Lower leg skin (tissue), 4 donors: Measurements from ENCODE around the gene STAC2. TPM values are rescaled to one million over a fixed set of nuclear protein-coding genes. Genes with fewer than 3 reads are reported as not detected.

Experiments
- DNase-seq, 2 donors: peaks; one replicate each; pipeline ENCODE4 v3.0.0-alpha.2; 2019; ENCODE audit warnings: low spot score in 2 of 2
- H3K4me3 ChIP-seq: fragments of 200-600 bp; sonication (generic); 2 replicates; pipeline ENCODE4 v1.5.1; 2017; ENCODE audit warnings: mild to moderate bottlenecking, low read depth; ENCODE audit not compliant: poor library complexity, severe bottlenecking
- POLR2A ChIP-seq, 2 donors: fragments of 450-650 bp; IDR thresholded peaks; one replicate each; pipeline ENCODE4 v1.6.1; 2016 to 2017; ENCODE audit warnings: antibody characterized with exemption in 2 of 2, mild to moderate bottlenecking in 1 of 2, moderate library complexity in 1 of 2
- WGBS, 2 donors: methylation state at CpG; one replicate each; pipeline ENCODE4 v1.1.5; 2018; 5-methylcytosine and 5-hydroxymethylcytosine counted together
- intact Hi-C: fragments of 100-400 bp; cut with DNase I; formaldehyde crosslinking; loops from one replicate; pipeline ENCODE4 v1.15.0; 2023; ENCODE audit warnings: low total_unique reads
- total RNA-seq, 4 donors: library from RNA; depleted of rRNA; stranded (reverse); fragments of >200 nt; gene quantifications; one replicate each; pipeline ENCODE4 v1.1.0, GENCODE V29; 2016
- TF ChIP-seq, protein P1 (sequence below), 3 donors: fragments of 450-650 bp; IDR thresholded peaks; one replicate each; pipeline ENCODE4 v1.5.1; 2016; ENCODE audit warnings: antibody characterized with exemption in 3 of 3, mild to moderate bottlenecking in 3 of 3, moderate library complexity in 2 of 3

Gene STAC2
- total RNA-seq, 4 donors from 2014 or later, result 2.3 to 35.6 (median 10.8) TPM

DNA sequence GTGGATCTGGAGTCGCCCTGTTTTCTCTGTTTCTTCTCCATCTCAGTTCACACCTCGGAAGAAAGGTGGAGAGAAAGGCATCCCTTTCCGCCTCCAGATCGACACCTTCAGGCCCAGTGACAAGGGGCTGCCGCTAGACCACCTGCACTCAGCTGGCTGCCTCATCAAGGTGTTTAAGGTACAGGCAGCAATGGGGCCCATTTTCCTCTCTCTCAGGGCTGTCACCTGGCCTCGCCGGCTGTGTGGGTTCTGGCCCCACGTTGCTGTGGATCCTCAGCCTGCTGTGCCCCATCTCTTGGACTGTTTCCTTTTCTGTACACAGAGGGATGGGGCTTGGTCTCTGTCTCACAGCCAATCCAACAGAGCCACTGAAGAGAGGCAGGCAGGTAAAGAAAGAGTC is 17.4 kb upstream of the STAC2 start:
- no peak overlapping the region for H3K4me3 ChIP-seq
- peak in 1 of 2 donors; percentile 82 for DNase-seq
- TF ChIP-seq, protein P1, sequence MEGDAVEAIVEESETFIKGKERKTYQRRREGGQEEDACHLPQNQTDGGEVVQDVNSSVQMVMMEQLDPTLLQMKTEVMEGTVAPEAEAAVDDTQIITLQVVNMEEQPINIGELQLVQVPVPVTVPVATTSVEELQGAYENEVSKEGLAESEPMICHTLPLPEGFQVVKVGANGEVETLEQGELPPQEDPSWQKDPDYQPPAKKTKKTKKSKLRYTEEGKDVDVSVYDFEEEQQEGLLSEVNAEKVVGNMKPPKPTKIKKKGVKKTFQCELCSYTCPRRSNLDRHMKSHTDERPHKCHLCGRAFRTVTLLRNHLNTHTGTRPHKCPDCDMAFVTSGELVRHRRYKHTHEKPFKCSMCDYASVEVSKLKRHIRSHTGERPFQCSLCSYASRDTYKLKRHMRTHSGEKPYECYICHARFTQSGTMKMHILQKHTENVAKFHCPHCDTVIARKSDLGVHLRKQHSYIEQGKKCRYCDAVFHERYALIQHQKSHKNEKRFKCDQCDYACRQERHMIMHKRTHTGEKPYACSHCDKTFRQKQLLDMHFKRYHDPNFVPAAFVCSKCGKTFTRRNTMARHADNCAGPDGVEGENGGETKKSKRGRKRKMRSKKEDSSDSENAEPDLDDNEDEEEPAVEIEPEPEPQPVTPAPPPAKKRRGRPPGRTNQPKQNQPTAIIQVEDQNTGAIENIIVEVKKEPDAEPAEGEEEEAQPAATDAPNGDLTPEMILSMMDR (IDR thresholded peaks at IDR 0.05), result no peak
- no peak for TF ChIP-seq POLR2A (IDR thresholded peaks at IDR 0.05)
- 78 to 84% methylated on average over 8 of the region's 8 CpGs for WGBS, 2 donors
- intact Hi-C loops, result no loop called here

DNA sequence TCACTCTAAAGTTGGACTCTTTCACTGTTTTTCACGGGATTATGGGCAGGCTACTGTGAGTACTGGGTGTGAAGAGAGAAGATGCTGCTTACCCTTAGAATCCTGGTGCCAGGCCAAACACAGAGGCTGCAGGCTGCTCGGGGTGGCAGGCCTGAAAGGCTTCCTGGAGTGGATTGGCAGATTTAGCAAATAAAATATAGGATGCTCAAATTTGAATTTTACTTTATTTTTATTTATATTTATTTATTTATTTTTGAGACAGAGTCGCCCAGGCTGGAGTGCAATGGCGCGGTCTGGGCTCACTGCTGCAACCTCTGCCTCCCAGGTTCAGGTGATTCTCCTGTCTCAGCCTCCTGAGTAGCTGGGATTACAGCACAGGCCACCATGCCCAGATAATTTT is 14.9 kb upstream of the STAC2 start:
- H3K4me3 ChIP-seq, result no peak overlapping the region
- 77 to 82% methylated on average over 5 of the region's 5 CpGs for WGBS, 2 donors
- TF ChIP-seq, protein P1 (IDR thresholded peaks at IDR 0.05), result no peak
- no peak for TF ChIP-seq POLR2A (IDR thresholded peaks at IDR 0.05)
- intact Hi-C loops, result no loop called here
- peak in 1 of 2 donors; percentile 58 for DNase-seq

DNA sequence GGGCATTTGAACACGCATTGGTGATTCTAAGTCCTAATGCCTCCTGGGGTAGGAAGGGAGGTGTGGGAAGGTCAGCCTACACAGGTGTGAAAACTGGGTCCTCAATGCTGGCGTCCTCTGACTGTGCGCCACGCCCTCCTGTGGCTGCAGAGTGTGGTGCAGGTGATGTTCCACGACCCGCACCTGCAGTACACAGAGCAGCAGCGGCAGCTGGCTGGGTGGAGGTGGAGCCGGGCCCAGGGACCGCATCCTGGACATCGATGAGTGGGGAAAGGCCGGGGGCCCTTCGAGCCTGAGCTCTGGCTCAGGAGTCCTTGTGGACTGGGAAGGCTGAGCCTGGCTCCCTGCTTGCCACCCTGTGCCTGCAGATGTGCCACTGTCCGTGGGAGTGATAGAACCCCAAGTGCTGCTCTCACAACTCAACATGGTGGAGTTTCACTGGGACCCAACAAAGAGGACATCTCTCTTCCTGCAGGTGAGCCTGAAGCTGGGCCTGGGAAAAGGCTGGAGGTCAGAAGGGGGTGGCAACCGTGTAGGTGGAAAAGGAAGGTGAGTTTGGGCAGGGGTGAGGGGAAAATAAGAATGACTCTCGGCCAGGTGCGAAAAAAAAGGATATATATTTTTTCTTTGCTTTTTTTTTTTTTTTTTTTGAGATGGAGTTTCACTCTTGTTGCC is 14.0 kb upstream of the STAC2 start:
- intact Hi-C loops, result no loop called here
- 30 to 31% methylated on average over 16 of the region's 16 CpGs for WGBS, 2 donors
- no peak overlapping the region for H3K4me3 ChIP-seq
- DNase-seq, result no peak
- TF ChIP-seq POLR2A (IDR thresholded peaks at IDR 0.05), result no peak
- TF ChIP-seq, protein P1 (IDR thresholded peaks at IDR 0.05), result peak in 1 of 3 donors; percentile 10

DNA sequence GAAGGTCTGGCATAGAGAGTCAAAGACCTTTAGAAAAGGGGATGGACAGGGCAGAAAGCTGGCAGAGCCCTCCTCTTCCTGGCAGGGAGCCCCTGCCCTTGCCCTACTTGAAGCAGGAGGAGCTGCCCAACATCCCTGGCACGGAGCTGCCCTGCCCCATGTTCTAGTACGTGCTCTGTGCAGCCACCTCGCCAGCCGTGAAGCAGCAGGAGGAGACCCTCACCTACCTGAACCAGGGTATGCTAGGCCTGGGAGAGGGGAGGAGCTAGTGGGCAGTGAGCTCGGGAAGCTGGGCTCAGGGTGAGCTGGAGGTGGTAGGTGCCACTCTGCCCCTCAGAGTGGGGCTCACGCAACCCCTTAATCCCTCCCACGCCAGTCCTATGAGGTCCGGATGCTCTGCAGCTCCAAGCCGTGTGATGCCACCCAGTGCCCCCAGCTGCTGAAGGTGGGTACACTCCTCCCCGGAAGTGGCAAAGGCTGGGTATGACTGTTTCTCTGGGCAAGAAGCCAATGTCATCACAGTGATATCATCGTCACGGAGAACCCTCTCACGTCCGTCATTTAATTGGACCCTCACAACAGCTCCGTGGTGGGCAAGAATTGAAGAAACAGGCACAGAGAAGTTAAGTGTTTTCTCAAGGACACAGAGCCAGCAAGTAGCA is 12.7 kb upstream of the STAC2 start:
- TF ChIP-seq, protein P1 (IDR thresholded peaks at IDR 0.05), result no peak
- TF ChIP-seq POLR2A (IDR thresholded peaks at IDR 0.05), result no peak
- intact Hi-C loops, result no loop called here
- H3K4me3 ChIP-seq, result no peak overlapping the region
- WGBS, 2 donors, result 33 to 43% methylated on average over 14 to 15 of the region's 15 CpGs
- DNase-seq, result no peak

DNA sequence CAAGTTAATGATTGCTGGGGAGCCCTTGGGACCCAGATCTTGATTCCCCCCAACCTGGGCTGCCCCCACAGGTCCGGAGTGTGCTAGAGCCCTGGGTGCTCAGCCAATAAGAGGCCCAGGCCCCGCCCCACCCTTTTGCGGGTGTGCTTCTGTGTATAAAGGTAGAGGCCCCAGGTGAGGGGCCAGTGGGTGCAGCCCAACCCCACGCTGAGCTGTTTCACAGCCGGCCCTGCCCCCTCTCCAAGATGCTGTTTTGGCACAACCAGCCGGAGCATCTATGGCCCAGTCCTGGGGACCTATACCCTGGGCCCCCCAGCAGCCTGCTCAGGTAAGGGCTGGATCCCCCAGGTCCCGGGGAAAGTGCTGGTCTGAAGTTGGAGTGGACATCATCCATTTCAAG is 11.8 kb upstream of the STAC2 start:
- TF ChIP-seq POLR2A (IDR thresholded peaks at IDR 0.05), result no peak
- TF ChIP-seq, protein P1 (IDR thresholded peaks at IDR 0.05), result no peak
- H3K4me3 ChIP-seq, result no peak overlapping the region
- 74 to 92% methylated on average over 5 to 7 of the region's 7 CpGs for WGBS, 2 donors
- intact Hi-C loops, result no loop called here
- no peak for DNase-seq
